Kidney glomerular epithelial cell (primary cell): ENCODE results near the gene MXI1.

Source experiments
- DNase-seq: peaks from one replicate; lab custom pipeline; 2025; lab: John Stamatoyannopoulos, UW

Gene MXI1

DNA sequence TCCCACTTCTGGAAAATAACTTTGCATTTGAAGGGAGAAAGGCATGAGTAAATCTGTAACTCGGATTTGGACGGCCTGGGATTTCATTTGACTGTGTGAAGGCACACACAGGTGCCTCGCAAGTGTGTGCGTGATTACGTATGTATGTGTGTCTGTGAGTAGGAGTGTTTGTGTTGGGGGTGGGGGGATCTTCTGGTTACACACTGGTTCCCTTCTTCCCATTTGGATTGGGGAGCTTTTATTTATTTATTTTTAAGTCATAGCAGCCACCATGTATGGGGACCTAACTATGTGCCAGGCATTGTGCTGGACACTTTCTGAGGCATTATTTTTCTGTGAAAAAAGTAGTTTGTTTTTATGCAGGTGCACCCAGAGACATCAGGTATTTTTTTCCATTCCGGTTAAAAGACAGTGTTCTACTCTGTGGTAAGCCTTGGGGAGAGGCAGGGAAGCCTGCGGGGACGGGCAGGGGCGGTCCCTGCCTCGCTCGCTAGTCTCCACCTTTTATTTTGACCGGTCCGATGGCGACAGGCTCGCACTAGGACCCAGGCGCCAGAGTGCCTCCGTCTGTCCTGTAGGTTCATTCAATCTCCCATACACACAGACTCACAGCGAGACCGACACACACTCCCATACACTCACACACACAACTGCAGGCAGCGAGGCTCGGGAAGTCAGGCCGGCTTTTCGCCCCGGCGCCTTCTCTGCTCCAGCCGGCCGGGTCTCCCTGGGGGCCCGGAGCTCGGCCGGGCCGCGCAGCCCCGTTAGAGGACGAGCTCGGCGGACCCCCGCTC, at the start of gene MXI1:
MXI1 (plus strand) TSS at position 595 of the 794 bp plus-strand sequence. CDS start 204 bp downstream, outside the sequence.
- peak; percentile 84 for DNase-seq

DNA sequence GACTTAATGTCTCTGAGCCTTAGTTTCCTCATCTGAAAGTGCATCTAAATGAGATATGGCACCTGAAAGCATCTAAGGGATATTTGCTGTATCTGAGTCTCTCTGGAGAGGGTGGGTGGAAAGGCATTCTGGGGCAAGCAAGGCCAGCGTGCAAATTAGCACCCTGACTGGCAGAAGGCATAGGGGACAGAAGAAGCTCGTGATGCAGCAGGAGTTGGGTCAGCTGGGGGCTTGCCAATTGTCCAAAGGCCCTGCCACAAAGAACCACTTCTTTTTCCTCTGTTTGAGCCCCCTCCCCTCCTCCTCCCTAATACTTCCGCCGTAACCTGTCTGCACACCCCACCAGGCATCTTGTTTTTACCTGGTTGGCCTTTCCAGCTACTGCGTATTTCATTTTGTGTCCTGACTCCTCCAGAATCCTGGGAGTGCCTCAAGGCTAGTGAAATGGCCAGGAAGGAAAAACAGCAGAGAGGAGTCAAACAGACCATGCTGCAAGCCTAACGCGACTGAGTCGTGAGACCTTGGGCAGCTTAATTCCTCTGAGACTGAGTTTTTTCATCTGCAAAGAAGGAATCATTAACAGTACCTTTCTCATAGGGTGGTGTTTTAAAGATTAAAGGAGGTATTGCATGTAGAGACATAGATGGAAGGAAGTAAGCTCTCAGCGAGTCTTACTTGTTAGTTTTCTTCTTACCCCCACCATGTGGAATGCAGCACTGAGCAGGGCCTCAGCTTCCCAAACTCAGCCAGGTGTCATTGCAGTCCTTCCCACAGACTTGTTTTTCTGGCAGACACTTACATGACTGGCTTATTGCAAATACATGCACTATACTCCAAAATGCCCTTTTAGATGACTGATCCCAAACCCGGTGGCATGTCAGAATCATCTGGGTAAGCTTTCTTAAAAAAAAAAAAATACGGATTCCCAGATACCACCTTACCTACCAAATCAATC, 49.1 kb upstream of the MXI1 start:
- DNase-seq = no peak

DNA sequence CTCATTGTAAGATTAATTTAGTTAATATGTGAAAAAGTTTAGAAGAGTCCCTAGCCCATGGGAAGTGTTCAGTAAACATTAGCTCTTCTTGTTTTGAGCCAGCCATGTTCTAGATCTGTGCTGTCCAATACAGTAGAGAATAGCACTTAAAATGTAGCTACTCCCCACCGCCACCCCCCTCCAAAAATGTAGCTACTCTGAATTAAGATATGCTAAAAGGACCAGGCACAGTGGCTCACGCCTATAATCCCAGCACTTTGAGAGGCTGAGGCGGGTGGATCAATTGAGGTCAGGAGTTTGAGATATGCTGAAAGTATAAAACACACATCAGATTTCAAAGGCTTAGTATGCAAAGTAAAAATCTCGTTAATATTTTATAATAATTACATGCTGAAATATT, 47.3 kb upstream of the MXI1 start:
- no peak for DNase-seq

DNA sequence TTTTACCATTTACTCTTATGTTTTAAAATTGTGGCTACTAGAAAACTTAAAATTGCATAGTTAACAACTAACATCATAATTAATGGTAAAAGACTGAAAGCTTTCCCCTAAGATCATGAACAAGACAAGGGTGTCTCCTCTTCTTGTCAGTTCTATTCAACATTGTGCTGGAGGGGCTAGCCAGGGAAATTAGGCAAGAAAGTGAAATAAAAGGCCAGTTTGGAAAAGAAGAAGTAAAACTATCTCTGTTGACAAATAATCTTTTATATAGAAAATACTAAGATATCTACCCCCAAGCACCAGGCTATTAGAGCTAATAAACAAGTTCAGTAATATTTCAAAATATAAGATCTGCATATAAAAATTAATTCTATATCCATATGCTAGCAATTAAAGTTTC, 46.9 kb upstream of the MXI1 start:
- no peak for DNase-seq

DNA sequence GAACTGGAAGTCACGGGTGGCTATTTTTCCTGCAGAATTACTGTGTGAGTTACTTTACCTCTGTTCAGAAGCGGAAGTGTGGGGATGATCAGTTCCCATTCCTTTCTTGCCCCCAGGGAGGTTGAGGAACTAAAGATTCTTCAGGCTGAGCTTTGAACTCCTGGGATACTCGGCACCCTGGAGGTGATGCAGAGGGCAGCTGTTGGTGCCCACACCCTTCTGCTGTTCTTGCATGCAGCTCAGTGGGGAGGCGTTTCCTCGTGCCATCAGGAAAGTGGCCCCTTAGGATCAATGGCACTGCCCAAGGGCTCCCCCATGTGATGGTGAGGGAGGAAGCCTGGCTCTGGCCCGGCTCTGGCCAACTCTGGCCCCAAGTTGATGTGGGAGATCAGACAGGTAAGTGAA, 44.7 kb upstream of the MXI1 start:
- DNase-seq = no peak

DNA sequence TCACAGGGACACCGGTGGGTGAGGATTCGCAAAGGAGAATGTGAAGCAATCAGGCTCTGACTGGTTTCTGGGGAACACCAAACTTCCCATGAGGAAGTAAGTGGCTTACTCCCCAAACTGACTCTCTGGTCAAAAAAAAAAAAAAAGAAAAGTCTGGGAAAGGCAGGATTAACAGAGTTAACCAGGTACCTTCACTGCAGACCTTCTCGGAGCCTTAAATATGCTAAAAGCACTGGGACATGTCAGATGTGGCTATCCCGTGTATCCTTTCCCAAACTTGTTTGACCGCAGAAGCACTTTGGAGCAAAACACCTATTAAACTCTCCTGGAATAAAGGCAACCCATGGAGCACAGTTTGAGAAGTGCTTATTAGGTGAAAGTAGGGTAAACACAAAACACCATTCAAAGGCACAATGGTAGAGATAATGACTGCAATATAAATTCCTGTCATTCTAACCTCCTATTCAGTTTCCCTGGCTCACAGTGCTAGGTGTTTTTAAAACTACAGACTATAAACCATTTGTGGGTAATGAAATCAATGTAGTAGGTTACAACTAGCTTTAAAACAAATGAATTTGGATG, 44.1 kb upstream of the MXI1 start:
- DNase-seq = no peak

DNA sequence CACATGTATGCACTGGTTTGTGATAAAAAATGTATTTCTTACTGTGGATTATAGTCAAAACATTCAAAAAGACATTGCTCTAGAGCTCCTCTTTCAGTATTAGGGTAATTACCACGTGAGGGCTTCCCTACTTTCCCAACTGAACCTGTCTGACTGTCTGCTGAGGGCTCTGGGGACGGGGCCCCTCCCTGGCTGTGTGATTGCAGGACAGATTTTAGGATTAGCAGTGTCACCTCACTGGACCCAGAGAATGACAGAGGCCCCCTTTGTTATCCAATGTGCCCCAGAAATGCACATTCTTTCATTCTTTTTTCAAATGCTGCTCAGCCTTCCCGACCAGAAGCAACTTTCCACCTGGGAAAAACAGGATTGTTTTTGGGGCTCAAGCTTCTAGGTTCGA, 43.6 kb upstream of the MXI1 start:
- DNase-seq = no peak

DNA sequence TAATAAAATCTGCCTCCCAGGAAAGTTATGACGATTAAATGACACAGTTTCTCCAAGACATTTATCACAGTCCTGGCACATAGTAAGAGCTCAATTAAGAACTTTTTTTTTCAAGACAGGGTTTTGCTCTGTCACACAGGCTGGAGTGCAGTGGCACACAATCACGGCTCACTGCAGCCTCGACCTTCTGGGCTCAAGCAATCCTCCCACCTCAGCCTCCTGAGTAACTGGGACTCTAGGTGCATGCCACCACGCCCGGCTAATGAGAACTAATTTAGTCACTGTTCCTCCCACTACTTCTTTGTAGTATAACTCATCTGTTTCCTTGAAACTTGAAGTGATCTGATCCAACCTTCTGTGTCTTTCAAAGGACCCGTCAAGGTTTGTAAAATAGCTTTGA, 42.2 kb upstream of the MXI1 start:
- DNase-seq = no peak

DNA sequence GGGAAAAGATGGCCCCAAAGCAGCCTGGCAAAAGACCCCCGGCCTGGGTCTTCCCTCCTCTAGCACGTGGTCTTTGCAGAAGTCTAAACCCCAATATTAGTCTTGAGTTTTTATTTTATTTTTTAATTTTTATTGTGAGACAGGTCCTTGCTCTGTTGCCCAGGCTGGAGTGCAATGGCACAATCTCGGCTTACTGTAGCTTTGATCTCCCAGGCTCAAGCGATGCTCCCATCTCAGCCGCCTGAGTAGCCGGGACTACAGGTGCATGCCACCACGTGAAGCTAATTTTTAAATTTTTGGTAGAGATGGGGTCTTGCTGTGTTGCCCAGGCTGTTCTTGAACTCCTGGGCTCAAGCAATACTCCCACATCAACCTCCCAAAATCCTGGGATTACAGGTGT, 40.3 kb upstream of the MXI1 start:
- DNase-seq = no peak

DNA sequence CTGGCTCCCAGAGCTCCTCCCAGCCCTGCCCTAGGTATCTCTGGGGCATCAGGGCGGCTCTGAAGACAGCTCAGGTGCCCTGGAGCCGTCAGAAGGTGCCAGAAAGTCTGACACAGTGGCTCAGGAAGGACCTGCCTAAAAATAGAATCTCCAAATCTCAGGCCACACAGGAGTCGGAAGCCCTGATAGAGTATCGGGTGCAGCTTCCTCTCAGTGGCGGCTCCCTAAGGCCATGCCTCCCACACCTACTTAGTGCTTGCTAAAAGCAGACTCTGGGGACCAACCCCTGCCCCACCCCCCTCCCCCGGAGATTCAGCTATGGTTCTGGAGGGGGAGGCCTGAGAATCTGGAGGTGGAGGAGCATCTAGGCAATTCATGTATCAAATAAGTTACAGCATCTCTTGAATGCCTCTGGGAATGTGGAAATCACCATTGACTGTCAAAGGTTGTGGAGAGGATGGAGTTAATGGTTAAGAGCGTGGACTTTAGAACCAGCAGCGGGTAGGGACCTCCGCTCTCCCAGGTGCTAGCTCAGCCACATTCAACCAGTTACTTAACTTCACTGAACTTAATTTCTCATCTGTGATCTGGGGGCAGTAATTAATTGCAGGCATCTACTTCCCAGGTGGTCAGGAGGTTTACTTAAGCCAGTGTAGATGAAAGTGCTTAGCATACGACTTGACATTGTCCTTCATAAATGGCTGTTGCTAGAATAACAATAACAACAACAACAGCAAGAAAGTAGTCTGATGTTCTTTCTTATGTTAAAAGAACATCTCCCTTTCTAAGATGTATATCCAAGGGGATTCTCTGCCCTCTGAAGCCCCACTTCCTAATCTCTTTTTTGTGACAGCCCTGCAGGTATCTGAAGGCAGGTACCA, 38.6 kb upstream of the MXI1 start:
- no peak for DNase-seq

DNA sequence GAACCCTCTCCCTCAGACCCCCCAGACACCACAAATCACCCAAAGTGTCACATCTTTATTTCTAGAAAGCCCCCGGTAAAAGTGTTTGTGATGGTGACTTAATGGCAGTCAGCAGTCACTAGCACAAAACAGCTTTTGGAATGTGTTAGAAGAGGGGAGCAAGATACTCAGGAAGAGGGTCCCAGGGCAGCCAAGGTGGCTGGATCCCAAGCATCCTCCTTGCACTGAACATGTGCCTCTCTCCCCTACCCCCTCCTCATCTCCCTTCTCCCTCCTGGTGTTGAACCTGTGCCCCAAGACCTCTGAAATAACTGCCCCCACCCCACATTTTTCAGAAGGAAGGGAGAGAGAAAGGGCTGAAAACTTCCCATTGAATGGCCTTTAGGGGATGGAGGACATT, 37.8 kb upstream of the MXI1 start:
- no peak for DNase-seq

DNA sequence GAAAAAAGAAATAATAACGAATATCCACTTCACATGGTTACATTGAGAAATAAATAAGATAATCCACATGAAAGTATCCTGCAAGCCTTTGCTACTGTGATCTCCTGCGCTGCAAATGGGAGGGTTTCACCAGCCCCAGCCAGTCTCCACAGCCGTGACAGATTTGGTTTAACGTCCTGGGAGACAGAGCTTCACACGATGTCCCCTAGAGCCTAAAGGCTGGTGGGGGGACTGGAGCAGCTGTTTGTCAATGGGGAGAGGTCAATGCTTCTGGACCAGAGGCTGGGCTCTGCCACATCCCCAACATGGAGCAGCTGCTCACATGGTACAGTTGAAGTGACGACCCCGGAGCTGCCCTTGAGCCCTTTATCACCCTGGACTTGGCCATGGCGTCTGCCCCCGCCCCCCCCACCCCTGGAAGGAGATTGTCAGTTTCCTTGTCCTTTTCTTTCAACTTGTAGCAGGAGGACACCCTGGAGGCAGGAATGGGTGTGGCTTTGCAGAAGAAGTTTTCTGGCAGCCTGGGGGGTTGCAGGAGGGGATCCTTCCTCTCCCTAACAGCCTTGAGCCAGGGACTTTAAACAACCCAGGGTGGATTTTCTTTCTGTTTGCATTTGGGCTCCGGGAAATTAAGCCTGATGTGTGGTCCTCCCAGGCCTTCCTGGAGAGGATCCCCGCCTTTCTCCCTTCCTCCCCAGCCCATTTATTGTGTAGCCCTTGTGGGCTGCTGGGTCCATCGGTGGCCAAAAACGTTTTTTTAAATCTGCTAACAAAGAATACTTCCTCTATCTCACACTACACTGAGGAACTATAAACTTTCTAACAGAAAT, 37.0 kb upstream of the MXI1 start:
- DNase-seq = no peak

DNA sequence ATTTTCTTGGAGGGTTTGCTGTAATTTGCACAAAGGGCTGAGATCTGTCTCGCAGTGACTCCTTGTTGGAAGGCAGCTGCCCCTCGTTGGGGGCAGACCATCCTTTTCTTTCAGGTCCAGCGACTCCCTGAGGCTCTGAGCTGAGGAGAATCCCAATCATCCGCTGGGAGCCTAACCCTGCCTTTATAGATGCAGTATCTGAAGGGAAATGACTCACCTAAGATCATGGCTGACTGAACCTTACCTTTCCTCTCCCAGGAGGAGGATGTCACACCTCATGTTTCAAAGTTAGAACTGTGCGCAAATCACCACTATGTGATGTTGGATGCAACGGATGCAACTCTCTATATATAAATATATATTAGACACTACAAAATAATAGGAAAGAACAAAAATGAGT, 36.4 kb upstream of the MXI1 start:
- peak; percentile 40 for DNase-seq

DNA sequence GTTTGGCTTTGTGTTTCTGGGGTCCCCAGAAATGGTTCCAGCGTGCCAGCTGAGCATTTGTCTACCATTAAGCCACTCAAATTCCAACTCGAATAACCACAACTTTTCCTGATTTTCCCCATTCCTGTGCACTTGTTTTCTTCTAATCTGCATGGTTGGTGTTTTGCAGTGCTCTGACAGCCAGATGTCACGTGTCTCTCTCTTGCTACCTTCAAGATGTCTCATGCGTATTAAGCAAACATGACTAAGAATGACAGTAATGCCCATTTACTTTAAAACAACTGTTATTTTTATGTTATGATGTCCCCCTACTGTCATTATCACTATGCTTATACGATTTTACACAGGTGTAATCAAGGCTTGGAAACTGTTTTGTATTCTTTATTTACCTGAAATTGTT, 35.2 kb upstream of the MXI1 start:
- DNase-seq = no peak

DNA sequence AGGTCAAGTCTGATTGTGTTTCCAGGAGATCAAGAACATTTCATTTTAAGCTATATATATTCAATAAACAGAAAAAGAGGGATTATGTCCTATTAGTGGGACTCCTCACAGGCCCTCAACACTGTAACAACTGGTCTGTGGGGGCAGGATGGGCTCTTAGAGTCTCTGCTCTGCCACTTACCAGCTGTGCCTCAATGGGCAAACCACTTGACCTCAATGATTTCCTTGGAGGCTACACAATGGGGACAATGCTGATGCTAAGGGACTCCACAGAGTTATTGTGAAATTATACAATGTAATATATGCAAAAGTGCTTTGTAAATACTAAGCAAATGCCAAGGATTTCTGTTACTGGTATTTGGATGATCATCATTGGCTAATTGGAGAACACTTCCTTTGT, 33.2 kb upstream of the MXI1 start:
- DNase-seq = no peak

DNA sequence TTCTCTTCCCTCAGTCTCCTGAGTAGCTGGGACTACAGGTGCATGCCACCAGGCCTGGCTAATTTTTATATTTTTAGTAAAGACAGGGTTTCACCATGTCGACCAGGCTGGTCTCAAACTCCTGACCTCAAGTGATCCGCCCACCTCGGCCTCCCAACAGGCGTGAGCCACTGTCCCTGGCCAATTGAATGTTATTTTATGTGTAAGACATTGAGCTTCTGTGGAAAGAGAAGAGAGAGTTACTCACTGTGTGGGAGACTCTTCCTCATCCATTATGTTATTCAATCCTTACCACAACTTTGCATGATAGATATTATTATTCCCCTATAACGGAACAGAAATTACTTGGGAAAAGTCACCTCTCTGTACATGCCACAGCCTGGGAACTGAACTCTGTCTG, 32.6 kb upstream of the MXI1 start:
- DNase-seq = no peak

DNA sequence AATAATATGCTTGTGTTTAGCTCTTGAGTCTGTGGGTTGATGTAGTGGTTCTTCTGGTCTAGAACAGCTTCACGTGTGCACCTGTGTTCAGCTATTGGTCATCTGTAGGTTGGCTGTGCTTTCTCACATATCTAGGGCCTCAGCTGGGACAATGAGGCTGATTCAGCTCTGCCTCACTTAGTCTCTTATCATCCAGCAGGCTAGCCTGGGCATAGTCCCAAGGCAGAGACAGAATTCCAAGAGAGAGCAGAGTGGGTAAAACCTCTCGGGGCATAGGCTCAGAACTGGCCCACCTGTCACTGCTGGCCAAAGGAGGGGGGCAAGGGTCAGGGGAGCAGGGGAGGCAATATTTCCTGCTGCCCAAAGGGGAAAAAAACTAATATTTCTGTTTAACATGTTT, 32.0 kb upstream of the MXI1 start:
- DNase-seq = no peak

DNA sequence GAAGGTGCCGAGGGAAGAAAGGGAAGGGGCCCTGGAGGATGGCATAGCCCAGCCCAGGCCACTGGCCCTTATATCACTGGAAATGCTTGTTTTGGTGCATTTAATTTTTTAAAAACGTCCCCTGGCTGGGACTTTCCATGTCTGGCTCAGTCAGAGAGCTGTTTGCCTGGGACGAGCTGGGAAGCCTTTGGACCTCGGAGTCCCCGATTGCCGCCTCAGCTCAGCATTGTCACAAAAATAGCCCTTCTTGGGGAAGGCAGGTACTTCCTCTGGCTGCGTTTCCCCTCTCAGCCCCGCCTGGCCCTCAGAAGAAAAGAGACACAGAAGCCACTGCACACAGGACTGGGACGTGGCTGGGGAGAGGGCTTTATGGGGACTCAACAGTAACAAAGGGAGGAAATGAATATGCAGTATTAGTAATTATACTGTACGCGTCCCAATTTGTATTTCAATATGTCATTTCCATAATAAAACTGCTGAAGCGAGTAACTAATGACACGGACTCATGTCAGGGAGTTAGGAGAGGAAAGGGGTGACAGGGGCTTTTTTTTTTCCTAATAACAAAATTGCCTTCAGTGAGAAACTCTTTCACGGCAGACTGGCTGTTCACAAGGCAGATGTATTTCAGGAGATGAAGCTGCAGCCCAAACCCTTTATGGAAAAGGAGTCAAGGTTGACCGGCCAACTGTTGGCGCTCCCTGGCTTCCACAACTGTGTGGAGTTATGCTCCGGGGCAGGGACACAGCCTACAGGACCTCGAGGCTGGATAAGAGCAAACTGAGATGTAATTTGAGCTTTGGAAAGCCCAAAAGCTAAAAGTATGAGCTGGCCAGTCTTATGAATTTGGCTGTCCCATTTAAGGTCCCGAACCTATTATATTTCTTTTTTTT, 31.0 kb upstream of the MXI1 start:
- DNase-seq = no peak

DNA sequence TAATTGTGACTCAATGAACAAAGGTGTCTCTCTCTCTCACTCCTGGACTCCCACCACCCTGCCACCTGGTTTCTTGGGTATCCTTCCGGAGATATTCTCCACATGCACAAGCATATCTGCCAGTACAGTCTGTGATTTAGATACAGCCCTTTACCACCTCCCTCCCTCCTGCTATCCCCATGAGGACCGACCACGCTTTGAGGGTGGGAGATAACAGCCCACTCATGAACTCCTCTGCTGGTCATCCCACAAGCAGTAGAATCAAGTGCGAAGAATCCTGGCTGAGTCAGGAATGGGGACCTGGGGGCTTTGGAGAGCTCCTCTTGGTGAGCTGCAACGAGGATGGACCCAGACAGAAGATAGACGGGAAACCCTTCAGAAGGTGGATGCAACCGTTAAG, 28.2 kb upstream of the MXI1 start:
- no peak for DNase-seq

DNA sequence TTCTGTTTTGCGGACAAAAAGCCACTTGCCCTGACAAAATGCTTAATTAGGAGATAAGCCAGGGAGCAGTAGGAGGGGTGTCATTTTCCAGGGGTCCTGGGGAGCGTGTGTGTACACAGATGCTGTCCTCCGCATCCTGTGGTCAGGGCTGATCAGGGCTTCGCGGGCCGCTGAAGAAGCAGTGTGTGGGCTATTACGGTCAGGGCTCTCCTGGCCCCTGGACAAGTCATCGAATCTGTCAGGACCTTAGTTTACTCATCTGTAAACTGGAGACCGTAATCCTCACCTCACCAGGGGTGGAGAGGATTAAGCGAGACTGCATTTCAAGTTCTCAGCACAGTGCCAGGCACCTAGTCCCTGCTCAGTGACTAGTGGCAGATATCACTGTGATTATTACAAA, 26.0 kb upstream of the MXI1 start:
- DNase-seq = no peak
